ENCODE data around the gene MRPL1. TPM values are rescaled to one million over a fixed set of nuclear protein-coding genes. Genes with fewer than 3 reads are reported as not detected.

The MRPL1 gene
- total and polyA plus RNA-seq, 2 donors (not counting 3 experiments of a cell fraction or from before 2014, with no cell fraction given): 11.5 to 42.9 TPM

- H3K79me2 ChIP-seq (ENCODE audit: control insufficient read depth, insufficient read depth, low read length): no peaks in the 10 kb centered on the region
These were observed 9.6 kb upstream of the MRPL1 start for GRCh38 chr4:77852892-77853495.

More at GRCh38 chr4:77852892-77853495, 9.6 kb upstream of the MRPL1 start:
- dilution Hi-C loops (cut with MboI; ENCODE audit: extremely low pct_ligation_motif_present, low sequenced_read_pairs) (no loop called here), intact Hi-C loops (cut with micrococcal nuclease) (no loop called here)
- ChIA-PET POLR2A (no interaction called here), CTCF (interaction anchor here (1.0 to 1.5 kb wide), 4 partner anchors 9 to 76 kb away, joined by 3 to 4 read pairs (median 3); partner anchors contain the start of gene MRPL1)
- Histone ChIP-seq H3K4me2 (ENCODE audit: insufficient read depth, low read length) (no peak overlapping the region), H3K9me1 (replicated peaks; ENCODE audit: control insufficient read depth, extremely low read depth, insufficient read depth, low read length) (no peaks in the 10 kb centered on the region), H3K9ac (replicated peaks; ENCODE audit: extremely low read depth, insufficient read depth, low read length) (no peak overlapping the region), H3K9me3 (replicated peaks; ENCODE audit: control insufficient read depth, insufficient read depth, low read length) (no peaks in the 10 kb centered on the region), H3K4me3 (replicated peaks in 1 of 3; ENCODE audit: insufficient read depth in 1 of 3, low read depth in 1 of 3, low read length in 3 of 3) (no peak overlapping the region), H3K27ac (ENCODE audit: insufficient read depth, low read depth, low read length) (no peak overlapping the region), H3K36me3 (ENCODE audit: control insufficient read depth in 2 of 2, extremely low read depth in 1 of 2, insufficient read depth in 2 of 2, low read length in 2 of 2) (no peaks in the 10 kb centered on the region), H2AFZ (ENCODE audit: low read depth, low read length) (no peak overlapping the region), H3K4me1 (ENCODE audit: control insufficient read depth, extremely low read depth, insufficient read depth, low read length) (peaks cover 27% of the 10 kb centered on the region), H3K27me3 (ENCODE audit: control insufficient read depth in 2 of 2, insufficient read depth in 2 of 2, low read length in 2 of 2) (no peaks in the 10 kb centered on the region), H4K20me1 (replicated peaks; ENCODE audit: control insufficient read depth, extremely low read depth, insufficient read depth, low read length) (no peaks in the 10 kb centered on the region)
- FAIRE-seq (no peak), DNase-seq (ENCODE audit: low read depth, low spot score) (no peak)
- no TSS peak for BruUV-seq (replicated peaks)
- TF ChIP-seq, protein P1, sequence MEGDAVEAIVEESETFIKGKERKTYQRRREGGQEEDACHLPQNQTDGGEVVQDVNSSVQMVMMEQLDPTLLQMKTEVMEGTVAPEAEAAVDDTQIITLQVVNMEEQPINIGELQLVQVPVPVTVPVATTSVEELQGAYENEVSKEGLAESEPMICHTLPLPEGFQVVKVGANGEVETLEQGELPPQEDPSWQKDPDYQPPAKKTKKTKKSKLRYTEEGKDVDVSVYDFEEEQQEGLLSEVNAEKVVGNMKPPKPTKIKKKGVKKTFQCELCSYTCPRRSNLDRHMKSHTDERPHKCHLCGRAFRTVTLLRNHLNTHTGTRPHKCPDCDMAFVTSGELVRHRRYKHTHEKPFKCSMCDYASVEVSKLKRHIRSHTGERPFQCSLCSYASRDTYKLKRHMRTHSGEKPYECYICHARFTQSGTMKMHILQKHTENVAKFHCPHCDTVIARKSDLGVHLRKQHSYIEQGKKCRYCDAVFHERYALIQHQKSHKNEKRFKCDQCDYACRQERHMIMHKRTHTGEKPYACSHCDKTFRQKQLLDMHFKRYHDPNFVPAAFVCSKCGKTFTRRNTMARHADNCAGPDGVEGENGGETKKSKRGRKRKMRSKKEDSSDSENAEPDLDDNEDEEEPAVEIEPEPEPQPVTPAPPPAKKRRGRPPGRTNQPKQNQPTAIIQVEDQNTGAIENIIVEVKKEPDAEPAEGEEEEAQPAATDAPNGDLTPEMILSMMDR (IDR thresholded peaks at IDR 0.05; ENCODE audit: extremely low read depth in 1 of 2, insufficient read depth in 1 of 2, low read depth in 1 of 2, low read length in 2 of 2): no peak
- TF ChIP-seq GATA2 (IDR thresholded peaks at IDR 0.05; ENCODE audit: insufficient read depth, insufficient read length, low read depth, low read length) (no peak), MYC (IDR thresholded peaks at IDR 0.05; ENCODE audit: low read depth, low read length) (no peak), FOS (IDR thresholded peaks at IDR 0.05; ENCODE audit: borderline replicate concordance, insufficient read depth, low read length) (no peak), POLR2AphosphoS5 (IDR thresholded peaks at IDR 0.05; ENCODE audit: insufficient read depth, low read depth, low read length) (no peak), POLR2A (IDR thresholded peaks at IDR 0.05; ENCODE audit: low read depth, low read length) (no peak), EZH2 (IDR thresholded peaks at IDR 0.05; ENCODE audit: borderline replicate concordance, low read depth, low read length, severe bottlenecking) (no peak), MAX (IDR thresholded peaks at IDR 0.05; ENCODE audit: insufficient read depth, insufficient read length) (no peak), JUN (IDR thresholded peaks at IDR 0.05; ENCODE audit: borderline replicate concordance, insufficient read depth, insufficient read length, low read depth) (no peak)

Measured in endothelial cell of umbilical vein (primary cell).